GM19395 (cell line): ENCODE data around the gene COX6B1.
A peak's percentile ranks its signal among the peaks of the same experiment; 100 is the strongest.
"Not testable (repeated sequence)": the region's sequence is repeated elsewhere in the genome, so short reads cannot be mapped to it uniquely, and the experiment has no call there.

ENCODE experiments used
- ATAC-seq: cut with Tn5 transposase; IDR thresholded peaks from one replicate; pipeline ENCODE4 v1.9.1; 2021; ENCODE audit warnings: mild to moderate bottlenecking, moderate library complexity; ENCODE audit not compliant: unreplicated experiment

The COX6B1 gene

DNA sequence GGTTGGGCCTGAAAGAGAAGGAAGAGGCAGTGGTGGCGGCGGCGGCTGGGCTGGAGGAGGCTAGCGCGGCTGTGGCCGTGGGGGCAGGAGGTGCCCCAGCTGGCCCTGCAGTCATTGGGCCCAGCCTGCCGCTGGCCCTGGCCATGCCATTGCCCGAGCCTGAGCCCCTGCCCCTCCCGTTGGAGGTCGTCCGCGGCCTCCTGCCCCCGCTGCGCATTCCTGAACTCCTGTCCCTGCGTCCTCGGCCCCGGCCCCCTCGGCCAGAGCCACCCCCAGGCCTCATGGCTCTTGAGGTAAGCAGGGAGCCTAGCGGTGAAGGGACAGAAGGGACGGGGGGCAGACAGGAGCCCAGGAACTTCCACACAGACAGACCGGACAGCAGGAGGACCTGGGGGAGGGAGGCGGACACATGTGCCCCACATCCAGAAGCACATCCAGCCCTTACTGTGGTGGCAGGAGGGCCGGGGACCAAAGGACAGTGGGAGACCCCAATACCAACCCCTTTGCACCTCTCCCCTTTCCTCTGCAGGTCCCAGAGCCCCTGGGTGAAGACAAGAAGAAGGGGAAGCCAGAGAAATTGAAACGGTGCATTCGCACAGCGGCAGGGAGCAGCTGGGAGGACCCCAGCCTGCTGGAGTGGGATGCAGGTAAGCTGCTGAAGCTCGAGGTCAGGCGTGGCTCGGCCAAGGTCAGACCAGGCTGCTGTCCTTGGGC, 14.2 kb upstream of the COX6B1 start:
- ATAC-seq = no peak

DNA sequence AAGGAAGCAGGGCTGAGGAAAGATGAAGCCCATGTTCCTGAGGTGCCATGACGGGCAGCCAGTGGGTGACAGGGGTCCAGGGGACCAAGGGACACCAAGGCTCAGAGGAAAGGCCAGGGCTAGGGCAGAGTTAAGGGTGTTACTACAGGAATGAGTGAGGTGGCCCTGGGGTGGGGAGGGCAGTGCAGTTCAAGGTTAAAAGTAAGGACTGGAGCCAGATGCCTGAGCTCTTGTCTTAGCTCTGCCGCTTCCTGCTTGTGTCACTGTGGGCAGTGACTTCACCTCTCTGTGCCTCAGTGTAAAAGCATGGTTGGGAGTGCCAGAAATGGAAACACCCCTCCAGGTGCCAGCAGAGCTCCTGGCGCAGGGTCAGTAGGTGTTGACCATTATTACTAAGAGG, 11.5 kb upstream of the COX6B1 start:
- ATAC-seq = no peak

DNA sequence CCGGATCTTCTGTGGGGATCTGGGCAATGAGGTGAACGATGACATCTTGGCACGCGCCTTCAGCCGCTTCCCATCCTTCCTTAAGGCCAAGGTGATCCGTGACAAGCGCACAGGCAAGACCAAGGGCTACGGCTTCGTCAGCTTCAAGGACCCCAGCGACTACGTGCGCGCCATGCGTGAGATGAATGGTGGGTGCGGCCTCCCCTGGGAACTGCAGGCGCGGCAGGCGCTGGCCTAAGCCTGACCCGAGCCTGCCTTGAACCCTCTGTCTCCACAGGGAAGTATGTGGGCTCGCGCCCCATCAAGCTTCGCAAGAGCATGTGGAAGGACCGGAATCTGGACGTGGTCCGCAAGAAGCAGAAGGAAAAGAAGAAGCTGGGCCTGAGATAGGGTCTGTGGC, 11.0 kb upstream of the COX6B1 start:
- no peak for ATAC-seq

DNA sequence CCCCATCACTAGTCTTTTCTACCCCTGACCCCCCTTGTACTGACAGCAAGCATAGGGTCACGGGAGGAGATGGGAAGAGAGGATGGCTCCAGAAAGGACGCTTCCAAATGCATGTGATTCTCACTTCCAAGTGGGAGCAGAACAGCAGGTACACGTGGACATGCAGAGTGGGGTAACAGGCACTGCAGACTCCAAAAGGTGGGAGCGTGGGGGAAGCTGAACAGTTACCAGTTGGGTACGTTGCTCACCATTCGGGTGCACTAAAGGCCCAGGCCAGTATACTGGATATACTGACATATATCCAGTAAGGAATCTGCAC, 8.8 kb upstream of the COX6B1 start:
- ATAC-seq = no peak

DNA sequence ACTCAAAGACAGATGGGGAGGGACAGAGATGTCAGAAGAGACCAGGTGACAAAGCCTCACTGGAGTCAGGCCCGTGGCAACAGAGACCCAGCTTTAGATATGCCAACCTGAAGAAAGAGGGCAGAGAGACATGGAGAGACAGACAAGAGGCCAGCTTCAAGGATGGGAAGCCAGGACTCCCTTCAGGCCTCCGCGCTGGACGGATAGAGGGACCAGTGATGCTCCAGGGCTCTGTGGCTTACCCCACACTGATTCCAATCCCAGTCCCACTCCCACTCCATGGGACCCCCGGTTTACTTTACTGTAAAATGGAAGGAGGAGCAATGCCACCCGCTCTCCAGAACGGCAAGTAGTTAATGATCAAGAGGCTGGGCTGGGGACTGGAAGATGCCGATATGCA, 8.3 kb upstream of the COX6B1 start:
- ATAC-seq = no peak

DNA sequence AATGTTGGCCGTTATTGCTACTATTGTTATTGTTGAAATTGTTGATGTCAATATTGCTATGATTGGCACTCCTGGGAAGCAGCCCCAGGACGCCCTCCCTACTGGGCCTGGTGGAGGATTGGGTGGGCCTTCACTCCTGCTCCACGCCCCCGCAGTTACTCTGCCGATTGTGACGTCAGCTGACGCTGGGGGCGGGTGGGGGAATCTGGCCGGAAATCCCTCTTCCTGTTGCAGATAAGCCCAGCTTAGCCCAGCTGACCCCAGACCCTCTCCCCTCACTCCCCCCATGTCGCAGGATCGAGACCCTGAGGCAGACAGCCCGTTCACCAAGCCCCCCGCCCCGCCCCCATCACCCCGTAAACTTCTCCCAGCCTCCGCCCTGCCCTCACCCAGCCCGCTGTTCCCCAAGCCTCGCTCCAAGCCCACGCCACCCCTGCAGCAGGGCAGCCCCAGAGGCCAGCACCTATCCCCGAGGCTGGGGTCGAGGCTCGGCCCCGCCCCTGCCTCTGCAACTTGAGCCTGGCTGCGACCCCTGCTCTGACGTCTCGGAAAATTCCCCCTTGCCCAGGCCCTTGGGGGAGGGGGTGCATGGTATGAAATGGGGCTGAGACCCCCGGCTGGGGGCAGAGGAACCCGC, 6.5 kb upstream of the COX6B1 start, which contains the start of gene ETV2:
Gene ETV2 (plus strand): TSS at position 231 of the 637 bp plus-strand sequence. CDS start 716 bp downstream, outside the sequence.
- ATAC-seq = no peak

DNA sequence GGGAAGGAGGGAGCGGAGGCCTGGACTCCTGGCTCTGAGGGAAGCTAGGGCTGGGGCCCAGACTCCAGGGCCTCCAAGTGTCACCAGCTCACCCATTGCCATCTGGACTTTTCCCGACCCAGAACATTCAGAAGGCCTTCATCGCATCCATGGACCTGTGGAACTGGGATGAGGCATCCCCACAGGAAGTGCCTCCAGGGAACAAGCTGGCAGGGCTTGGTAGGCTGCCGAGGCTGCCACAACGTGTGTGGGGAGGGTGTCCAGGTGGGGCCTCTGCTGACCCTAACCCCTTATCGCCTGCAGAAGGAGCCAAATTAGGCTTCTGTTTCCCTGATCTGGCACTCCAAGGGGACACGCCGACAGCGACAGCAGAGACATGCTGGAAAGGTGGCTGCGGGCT, 5.8 kb upstream of the COX6B1 start:
- no peak for ATAC-seq

DNA sequence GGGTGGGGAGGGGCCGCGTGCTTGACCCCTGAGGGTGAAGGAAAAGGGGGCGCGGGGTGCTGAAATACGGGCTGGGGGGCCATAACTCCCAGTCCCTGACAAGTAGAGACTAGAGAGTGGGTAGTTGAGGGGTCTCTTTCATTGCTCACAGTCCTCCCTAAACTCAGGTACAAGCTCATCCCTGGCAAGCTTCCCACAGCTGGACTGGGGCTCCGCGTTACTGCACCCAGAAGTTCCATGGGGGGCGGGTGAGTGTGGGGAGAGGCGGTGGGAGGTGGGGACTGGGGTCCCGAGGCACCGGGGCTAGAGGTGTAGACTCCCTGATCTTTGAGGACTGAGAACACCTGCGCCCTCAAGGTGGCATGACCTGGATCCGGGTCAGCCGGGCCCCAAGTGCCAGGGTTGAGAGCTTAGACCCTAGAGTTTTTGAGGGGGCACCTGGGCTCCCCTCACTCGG, 5.3 kb upstream of the COX6B1 start:
- ATAC-seq = no peak

DNA sequence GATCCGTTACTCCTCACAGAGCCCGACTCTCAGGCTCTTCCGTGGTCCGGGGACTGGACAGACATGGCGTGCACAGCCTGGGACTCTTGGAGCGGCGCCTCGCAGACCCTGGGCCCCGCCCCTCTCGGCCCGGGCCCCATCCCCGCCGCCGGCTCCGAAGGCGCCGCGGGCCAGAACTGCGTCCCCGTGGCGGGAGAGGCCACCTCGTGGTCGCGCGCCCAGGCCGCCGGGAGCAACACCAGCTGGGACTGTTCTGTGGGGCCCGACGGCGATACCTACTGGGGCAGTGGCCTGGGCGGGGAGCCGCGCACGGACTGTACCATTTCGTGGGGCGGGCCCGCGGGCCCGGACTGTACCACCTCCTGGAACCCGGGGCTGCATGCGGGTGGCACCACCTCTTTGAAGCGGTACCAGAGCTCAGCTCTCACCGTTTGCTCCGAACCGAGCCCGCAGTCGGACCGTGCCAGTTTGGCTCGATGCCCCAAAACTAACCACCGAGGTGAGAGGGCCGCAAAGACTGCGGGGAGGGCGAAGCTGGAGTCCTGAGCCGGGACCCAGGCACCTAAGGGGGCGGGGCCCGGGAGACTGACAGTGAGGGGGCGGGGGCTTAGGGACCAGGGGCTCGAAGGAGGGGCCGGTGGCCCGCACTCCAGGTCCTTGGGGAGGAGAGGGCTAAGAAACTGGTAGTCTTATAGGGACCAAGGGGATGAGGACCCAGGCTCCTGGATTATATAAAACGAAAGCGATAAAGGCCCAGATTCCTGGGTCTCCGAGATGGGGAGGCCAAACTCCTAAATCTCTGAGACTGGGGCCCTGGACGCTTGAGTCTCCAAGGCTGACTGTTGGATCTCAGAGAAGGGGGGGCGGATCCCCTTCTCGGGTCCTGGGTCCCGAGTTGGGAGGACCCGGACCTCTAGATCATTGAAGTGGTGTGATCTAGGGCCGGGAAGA, 4.6 kb upstream of the COX6B1 start:
- peak; percentile 36 for ATAC-seq

DNA sequence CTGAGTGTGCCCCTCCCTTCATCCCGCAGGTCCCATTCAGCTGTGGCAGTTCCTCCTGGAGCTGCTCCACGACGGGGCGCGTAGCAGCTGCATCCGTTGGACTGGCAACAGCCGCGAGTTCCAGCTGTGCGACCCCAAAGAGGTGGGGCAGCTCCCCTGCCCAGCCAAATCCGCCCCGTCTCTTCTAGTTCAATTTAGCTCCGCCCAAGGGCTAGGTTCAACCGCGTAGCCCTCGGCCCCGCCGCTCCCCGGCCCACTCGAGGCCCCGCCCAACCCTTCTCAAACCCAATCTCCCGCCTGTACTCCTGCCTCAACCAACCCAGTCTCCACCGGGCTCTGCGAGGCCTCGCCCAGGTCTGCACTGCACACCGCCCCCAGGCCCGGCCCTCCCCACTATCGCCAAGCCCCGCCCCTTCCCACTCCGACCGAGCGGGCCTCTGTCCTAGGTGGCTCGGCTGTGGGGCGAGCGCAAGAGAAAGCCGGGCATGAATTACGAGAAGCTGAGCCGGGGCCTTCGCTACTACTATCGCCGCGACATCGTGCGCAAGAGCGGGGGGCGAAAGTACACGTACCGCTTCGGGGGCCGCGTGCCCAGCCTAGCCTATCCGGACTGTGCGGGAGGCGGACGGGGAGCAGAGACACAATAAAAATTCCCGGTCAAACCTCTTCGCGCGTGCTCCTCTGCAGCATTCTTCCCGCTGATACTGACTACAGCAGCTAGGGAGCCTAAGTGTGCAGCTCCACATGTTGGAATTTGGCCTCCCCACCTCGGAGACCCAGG, 3.7 kb upstream of the COX6B1 start:
- ATAC-seq = peak; percentile 62

DNA sequence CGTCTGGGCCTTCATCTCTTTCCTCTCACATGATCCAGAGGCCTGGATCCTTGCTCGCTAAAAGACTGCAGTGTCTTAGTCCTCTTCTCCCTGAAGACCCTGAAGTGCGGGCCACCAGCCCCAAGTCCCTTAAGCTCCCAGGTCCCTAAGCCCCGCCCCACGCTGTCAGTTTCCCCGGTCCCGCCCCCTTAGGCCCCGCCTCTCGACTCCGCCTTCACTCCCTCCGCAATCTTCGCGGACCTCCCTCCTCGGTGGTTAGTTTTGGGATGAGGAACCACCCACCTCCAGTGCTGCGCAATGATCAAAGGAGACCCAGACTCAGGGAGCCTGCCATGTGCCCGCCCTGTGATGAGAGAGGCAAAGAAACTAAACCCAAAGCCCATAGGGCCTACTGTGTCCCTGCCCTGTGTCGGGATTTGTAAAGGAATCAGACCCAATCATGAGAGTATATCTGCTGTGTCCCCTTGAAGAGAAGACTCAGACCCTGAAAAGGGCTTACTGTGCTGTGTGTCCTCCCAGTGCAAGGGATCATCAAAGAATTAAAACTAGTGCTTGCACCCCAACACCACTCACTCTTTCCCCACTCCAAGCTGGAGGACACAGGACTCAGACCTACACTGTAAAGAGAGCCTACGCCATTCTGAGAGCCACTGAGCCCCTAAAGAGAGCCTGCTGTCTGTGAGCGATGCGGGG, 3.0 kb upstream of the COX6B1 start:
- ATAC-seq = no peak

DNA sequence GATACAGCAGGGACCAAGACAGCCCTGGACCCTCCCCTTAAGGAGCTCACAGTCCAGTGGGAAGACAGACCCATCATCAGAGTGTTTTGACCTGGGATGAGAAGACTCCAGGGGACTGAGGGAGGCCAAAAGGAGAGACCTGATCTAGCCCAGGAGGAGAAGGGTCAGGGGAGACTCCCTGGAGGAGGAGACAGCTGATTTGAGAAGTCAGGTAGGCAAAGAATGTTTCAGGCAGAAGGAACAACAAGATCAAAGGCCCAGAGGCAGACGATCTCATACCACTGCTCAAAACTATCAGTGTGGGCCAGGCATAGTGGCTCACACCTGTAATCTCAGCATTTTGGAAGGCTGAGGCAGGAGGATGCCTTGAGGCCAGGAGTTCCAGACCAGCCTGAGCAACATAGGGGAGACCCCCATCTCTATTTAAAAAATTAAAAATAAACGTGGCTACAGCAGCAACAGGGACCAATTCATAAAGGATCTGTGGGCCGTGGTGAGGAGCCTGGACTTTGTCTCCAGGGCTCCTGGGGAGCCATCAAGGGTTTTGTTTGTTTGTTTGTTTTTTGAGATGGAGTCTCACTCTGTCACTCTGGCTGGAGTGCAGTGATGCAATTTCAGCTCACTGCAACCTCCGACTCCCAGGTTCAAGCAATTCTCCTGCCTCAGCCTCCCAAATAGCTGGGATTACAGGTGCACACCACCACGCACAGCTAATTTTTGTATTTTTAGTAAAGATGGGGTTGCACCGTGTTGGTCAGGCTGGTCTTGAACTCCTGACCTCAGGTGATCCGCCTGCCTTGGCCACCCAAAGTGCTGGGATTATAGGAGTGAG, 2.2 kb upstream of the COX6B1 start:
- no peak for ATAC-seq

DNA sequence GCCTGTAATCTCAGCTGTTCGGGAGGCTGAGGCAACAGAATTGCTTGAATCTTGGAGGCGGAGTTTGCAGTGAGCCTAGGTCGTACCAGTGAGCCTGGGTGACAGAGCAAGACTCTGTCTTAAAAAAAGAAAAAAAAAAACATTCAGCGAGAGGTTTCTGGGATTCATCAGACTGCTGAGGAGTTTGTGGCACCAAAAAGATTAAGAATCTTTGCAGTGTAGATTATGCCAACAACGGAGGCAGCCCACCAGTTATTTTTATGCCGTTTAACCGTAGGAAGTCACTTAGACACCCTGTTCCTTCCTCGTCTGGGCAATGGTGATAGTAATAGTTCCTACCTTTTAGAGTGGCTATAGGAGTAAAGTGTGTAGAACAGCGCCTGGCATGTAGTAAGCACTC, 2.5 kb downstream of the COX6B1 start:
- no peak for ATAC-seq

DNA sequence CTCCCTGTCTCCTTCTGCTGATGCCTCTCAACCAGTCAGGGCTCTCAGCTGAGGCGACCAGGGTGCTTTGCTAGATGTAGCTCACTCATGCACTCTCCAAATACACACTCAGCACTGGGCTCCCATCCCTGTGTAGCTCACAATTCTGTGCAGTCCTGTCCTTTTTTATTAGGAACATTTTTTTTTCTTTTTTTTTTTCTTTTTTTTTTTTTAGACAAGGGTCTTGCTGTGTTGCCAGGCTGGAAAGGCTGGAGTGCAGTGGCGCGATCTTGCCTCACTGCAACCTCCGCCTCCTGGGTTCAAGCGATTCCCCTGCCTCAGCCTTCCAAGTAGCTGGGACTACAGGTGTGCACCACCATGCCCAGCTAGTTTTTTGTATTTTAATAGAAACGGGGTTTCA, 6.7 kb downstream of the COX6B1 start:
- ATAC-seq = not testable (repeated sequence)

DNA sequence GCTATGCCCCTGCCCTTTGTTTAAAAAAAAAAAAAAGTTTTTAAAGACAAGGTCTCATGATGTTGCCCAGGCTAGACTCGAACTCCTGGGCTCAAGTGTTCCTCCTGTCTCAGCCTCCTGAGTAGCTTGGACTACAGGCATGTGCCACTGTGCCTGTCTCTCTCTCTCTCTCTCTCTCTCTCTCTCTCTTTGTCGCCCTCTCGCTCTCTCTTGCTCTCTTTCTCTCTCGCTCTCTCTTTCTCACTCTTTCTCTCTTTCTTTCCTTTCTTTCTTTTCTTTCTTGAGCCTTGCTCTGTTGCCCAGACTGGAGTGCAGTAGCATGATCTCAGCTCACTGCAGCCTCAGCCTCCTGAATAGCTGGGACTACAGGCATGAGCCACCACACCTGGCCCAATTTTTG, 7.5 kb downstream of the COX6B1 start:
- ATAC-seq = no peak

DNA sequence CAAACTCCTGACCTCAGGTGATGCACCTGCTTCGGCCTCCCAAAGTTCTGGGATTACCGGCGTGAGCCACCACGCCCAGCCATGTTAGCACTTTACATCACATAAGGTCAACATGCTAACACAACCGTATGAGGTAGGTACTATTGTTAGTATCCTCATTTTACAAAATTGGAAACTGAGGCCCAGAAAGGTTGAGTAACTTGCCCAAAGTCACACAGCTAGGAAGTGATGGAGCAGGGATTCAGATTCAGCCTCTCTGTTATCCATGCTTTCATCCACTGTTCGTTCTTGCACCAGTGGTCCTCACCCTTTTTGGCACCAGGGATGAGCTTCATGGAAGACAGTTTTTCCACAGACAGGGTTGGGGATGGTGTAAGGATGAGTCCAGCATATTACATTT, 8.6 kb downstream of the COX6B1 start:
- ATAC-seq = no peak

DNA sequence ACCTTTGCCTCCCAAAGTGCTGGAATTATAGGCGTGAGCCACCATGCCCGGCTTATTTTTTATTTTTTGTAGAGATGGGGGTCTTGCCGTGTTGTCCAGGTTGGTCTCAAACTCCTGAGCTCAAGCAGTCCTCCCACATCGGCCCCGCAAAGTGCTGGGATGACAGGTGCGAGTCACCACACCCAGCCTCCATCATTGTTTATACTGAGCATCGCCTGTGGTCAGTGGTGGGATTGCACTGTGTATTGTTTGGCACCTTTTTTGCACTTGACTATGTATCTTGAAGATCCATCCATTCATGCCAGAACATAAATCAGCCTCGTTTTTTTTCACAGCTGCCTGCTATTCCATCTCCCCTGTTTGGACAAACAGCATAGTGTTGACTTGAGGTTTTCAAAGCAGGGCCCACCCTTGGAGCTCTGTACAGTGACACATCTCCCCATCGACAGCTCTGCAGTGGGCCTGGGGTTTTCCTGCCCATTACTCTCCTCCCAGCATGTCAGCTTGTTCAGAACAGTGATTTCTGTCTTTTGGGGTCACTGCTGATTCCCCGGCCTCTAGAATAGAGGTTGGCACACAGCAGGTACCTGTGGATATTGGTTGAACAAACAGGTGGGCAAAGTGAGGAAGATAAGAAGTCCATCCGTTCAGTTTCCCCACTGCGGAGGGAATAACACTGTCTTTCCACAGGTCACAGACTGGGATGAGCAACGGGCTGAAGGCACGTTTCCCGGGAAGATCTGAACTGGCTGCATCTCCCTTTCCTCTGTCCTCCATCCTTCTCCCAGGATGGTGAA, 10.0 kb downstream of the COX6B1 start:
- ATAC-seq = no peak

DNA sequence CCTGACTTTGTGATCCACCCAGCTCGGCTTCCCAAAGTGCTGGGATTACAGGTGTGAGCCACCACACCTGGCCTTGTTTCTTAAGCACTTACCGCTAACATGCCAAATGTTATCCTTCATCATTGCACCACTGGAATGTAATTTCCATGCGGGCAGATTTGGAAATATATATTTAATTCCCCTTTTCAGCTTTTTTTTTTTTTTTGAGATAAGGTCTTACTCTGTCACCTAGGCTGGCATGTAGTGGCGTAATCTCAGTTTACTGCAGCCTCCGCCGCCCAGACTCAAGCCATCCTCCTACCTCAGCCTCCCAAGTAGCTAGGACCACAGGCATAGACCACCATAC, 13.8 kb downstream of the COX6B1 start:
- ATAC-seq = no peak

DNA sequence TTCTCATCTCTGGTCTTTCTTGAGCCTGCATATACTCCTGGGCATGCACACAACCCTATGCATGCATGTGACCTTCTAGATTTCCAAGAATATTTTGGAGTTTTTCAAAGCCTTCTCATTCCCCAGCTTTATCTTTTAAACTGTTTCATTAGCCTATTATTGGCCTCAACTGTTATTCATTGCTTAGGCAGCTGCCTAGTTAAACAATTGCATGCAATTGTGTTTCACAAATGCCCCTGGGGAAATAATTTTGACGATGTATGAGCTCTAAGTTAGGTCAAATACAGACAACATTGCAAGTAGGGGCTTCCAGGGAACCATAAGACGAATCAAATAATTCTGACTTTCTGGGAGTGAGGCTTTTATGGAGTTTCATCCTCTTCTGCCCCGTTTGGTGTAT, 15.9 kb downstream of the COX6B1 start:
- no peak for ATAC-seq
